Neural cell (in vitro differentiated cells): Measurements from ENCODE around the gene SPZ1. TPM values are rescaled to one million over a fixed set of nuclear protein-coding genes. Genes with fewer than 3 reads are reported as not detected.

Experiments
- H2AFZ ChIP-seq: fragments of 200-600, 300-800 bp; sonication (generic), shearing (Covaris generic); 2 replicates; pipeline ENCODE4 v1.6.0; 2014; ENCODE audit warnings: low read depth, mild to moderate bottlenecking, antibody characterized with exemption, low read length, moderate library complexity
- H3F3A ChIP-seq: fragments of 200-600 bp; shearing (Covaris generic); 2 replicates; pipeline ENCODE4 v1.6.1; 2016; ENCODE audit warnings: mild to moderate bottlenecking, moderate library complexity, mixed read lengths, antibody characterized with exemption, low read length; ENCODE audit not compliant: insufficient read depth, poor library complexity, severe bottlenecking
- H3K27ac ChIP-seq: fragments of 200-600, 300-800 bp; sonication (generic), shearing (Covaris generic); 2 replicates; pipeline ENCODE4 v1.5.1; 2014; ENCODE audit warnings: mild to moderate bottlenecking, low read length, moderate library complexity
- H3K27me3 ChIP-seq: fragments of 300-800, 200-600 bp; sonication (generic), shearing (Covaris generic); 2 replicates; pipeline ENCODE4 v1.6.0; 2014; ENCODE audit warnings: mild to moderate bottlenecking, low read depth, low read length, moderate library complexity; ENCODE audit not compliant: insufficient read depth
- H3K36me3 ChIP-seq: fragments of 300-800, 200-600 bp; sonication (generic), shearing (Covaris generic); 2 replicates; pipeline ENCODE4 v1.5.1; 2014; ENCODE audit warnings: mild to moderate bottlenecking, antibody characterized with exemption, low read length, moderate library complexity; ENCODE audit not compliant: insufficient read depth
- H3K4me2 ChIP-seq: fragments of 300-800, 200-600 bp; sonication (generic), shearing (Covaris generic); 2 replicates; pipeline ENCODE4 v1.6.0; 2014; ENCODE audit warnings: mild to moderate bottlenecking, low read length
- H3K4me3 ChIP-seq: fragments of 300-800, 200-600 bp; sonication (generic), shearing (Covaris generic); 2 replicates; pipeline ENCODE4 v1.5.1; 2014; ENCODE audit warnings: mild to moderate bottlenecking, low read length, moderate library complexity
- H3K79me2 ChIP-seq: fragments of 200-600 bp; shearing (Covaris generic); replicated peaks from 2 replicates; pipeline ENCODE4 v1.6.0; 2014; ENCODE audit warnings: mild to moderate bottlenecking, low read length, moderate library complexity; ENCODE audit not compliant: insufficient read depth
- H3K9ac ChIP-seq: fragments of 300-800, 200-600 bp; sonication (generic), shearing (Covaris generic); 2 replicates; pipeline ENCODE4 v1.6.1; 2016; ENCODE audit warnings: mild to moderate bottlenecking, low read length, mixed read lengths
- H3K9me2 ChIP-seq: fragments of 200-600 bp; shearing (Covaris generic); 2 replicates; pipeline ENCODE4 v1.6.1; 2016; ENCODE audit warnings: mild to moderate bottlenecking, low read length, mixed read lengths; ENCODE audit not compliant: insufficient read depth
- H3K9me3 ChIP-seq: fragments of 200-600, 300-800 bp; sonication (generic), shearing (Covaris generic); 2 replicates; pipeline ENCODE4 v1.6.1; 2016; ENCODE audit warnings: mild to moderate bottlenecking, mixed run types, low read length, moderate library complexity, mixed read lengths
- H4K20me1 ChIP-seq: fragments of 200-600 bp; shearing (Covaris generic); 2 replicates; pipeline ENCODE4 v1.6.1; 2016; ENCODE audit warnings: mild to moderate bottlenecking, mixed run types; ENCODE audit not compliant: insufficient read depth
- CTCF ChIP-seq: fragments of 450-650 bp; IDR thresholded peaks from 2 replicates; pipeline ENCODE4 v1.5.1; 2014; ENCODE audit warnings: antibody characterized with exemption, mild to moderate bottlenecking, moderate library complexity; ENCODE audit not compliant: poor library complexity, severe bottlenecking
- EP300 ChIP-seq: fragments of 450-650 bp; conservative IDR thresholded peaks from 2 replicates; pipeline ENCODE4 v1.6.1; 2014; ENCODE audit warnings: antibody characterized with exemption, mild to moderate bottlenecking, moderate library complexity; ENCODE audit not compliant: poor library complexity, severe bottlenecking
- EZH2 ChIP-seq: fragments of 200-600, 300-800 bp; shearing (Covaris generic), sonication (generic); IDR thresholded peaks from 2 replicates; pipeline ENCODE4 v1.6.1; 2014; ENCODE audit warnings: antibody characterized with exemption, low read length, borderline replicate concordance, mild to moderate bottlenecking; ENCODE audit not compliant: insufficient read depth, poor library complexity, severe bottlenecking
- MXI1 ChIP-seq: fragments of 450-650 bp; conservative IDR thresholded peaks from 2 replicates; pipeline ENCODE4 v1.6.1; 2014; ENCODE audit warnings: antibody characterized with exemption, mild to moderate bottlenecking; ENCODE audit not compliant: poor library complexity, severe bottlenecking
- POLR2AphosphoS5 ChIP-seq: IDR thresholded peaks from 2 replicates; pipeline ENCODE4 v1.6.1; 2012
- RAD21 ChIP-seq: fragments of 450-650 bp; conservative IDR thresholded peaks from 2 replicates; pipeline ENCODE4 v1.6.1; 2014; ENCODE audit warnings: antibody characterized with exemption, mild to moderate bottlenecking, moderate library complexity
- REST ChIP-seq: IDR thresholded peaks from 2 replicates; pipeline ENCODE4 v1.6.1; 2012; ENCODE audit warnings: borderline replicate concordance
- SMC3 ChIP-seq: fragments of 450-650 bp; conservative IDR thresholded peaks from 2 replicates; pipeline ENCODE4 v1.6.1; 2014; ENCODE audit warnings: antibody characterized with exemption, mild to moderate bottlenecking, moderate library complexity; ENCODE audit not compliant: poor library complexity
- TAF1 ChIP-seq: IDR thresholded peaks from 2 replicates; pipeline ENCODE4 v1.6.1; 2012; ENCODE audit warnings: low read depth
- polyA plus RNA-seq: library from polyadenylated mRNA; depleted of rRNA; stranded (reverse); fragments of >200 nt; gene quantifications from 2 replicates; pipeline ENCODE4 v1.2.3, GENCODE V29; 2014

The SPZ1 gene
- polyA plus RNA-seq, 1 donor from 2014 or later: not detected

DNA sequence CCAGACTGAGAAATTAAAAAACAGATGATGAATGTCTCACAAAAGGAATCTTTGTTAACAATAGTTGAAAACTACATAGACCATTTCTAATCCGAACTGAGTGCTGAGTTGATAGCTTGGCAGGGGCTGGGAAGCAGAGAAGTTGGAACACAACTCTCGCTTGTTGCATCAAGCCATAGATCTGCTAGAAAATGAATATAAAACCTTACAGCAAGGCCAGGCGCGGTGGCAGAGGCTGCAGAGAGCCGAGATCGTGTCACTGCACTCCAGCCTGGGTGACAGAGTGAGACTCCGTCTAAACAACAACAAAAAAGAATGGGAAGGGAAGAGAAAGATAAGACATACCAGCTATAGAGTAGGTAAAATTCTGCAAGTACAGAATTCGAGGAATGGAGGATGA, 28.0 kb upstream of the SPZ1 start:
- Histone ChIP-seq H4K20me1 (no peaks in the 10 kb centered on the region), H3K9ac (no peak overlapping the region), H3K36me3 (no peaks in the 10 kb centered on the region), H3K4me2 (no peak overlapping the region), H3K27me3 (no peaks in the 10 kb centered on the region), H3K9me2 (no peaks in the 10 kb centered on the region), H2AFZ (no peak overlapping the region), H3K9me3 (no peaks in the 10 kb centered on the region), H3K27ac (no peak overlapping the region), H3K4me3 (no peak overlapping the region), H3K79me2 (no peaks in the 10 kb centered on the region), H3F3A (no peaks in the 10 kb centered on the region)
- TF ChIP-seq EP300 (no peak), EZH2 (no peak)

DNA sequence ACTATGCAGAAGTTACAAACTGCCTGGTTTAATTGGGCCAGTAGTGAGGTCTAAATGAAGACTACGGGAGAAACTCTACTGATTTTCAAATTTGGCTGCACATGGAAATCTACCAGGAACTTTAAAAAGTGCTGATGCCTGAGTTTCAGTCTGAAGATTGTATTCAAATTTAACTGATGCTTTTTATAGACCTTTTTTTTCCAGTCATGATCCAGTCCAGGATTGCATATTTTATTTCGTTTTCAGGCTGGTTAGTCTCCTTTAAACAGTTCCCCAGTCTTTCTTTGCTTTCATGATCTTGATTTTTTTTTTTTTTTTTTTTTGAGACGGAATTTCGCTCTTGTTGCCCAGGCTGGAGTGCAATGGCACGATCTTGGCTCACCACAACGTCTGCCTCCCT, 23.7 kb upstream of the SPZ1 start:
- H3K27ac ChIP-seq: no peak overlapping the region
- no peak overlapping the region for H2AFZ ChIP-seq
- no peaks in the 10 kb centered on the region for H4K20me1 ChIP-seq
- no peaks in the 10 kb centered on the region for H3K9me3 ChIP-seq
- no peaks in the 10 kb centered on the region for H3K27me3 ChIP-seq
- H3K4me2 ChIP-seq: no peak overlapping the region
- H3K4me3 ChIP-seq: no peak overlapping the region
- no peaks in the 10 kb centered on the region for H3K9me2 ChIP-seq
- H3K79me2 ChIP-seq: no peaks in the 10 kb centered on the region
- no peak for TF ChIP-seq RAD21
- no peak for TF ChIP-seq SMC3
- TF ChIP-seq EP300: no peak
- TF ChIP-seq CTCF: no peak
- no peak for TF ChIP-seq POLR2AphosphoS5
- TF ChIP-seq MXI1: no peak
- no peak for TF ChIP-seq REST
- no peak for TF ChIP-seq TAF1
- no peaks in the 10 kb centered on the region for H3K36me3 ChIP-seq
- no peaks in the 10 kb centered on the region for H3F3A ChIP-seq
- H3K9ac ChIP-seq: no peak overlapping the region

GRCh38 chr5:80299601-80300000, 20.2 kb upstream of the SPZ1 start:
- H3K9ac ChIP-seq: no peak overlapping the region
- H3K4me2 ChIP-seq: no peak overlapping the region
- no peak overlapping the region for H2AFZ ChIP-seq
- H3K79me2 ChIP-seq: no peaks in the 10 kb centered on the region
- H3K4me3 ChIP-seq: no peak overlapping the region
- no peaks in the 10 kb centered on the region for H4K20me1 ChIP-seq
- TF ChIP-seq RAD21 (no peak), CTCF (no peak), EP300 (no peak), REST (no peak), SMC3 (no peak), EZH2 (no peak), MXI1 (no peak), POLR2AphosphoS5 (no peak), TAF1 (no peak)
- H3K9me3 ChIP-seq: no peaks in the 10 kb centered on the region
- H3K9me2 ChIP-seq: no peaks in the 10 kb centered on the region
- no peaks in the 10 kb centered on the region for H3K36me3 ChIP-seq
- H3F3A ChIP-seq: no peaks in the 10 kb centered on the region
- no peak overlapping the region for H3K27ac ChIP-seq
- H3K27me3 ChIP-seq: no peaks in the 10 kb centered on the region
